ENCODE measurements around the gene LRRC72.

LRRC72 gene

GRCh38 chr7:16564023-16564380, 37.4 kb downstream of the LRRC72 start:
- no peak for TF ChIP-seq CTCF (IDR thresholded peaks at IDR 0.05; ENCODE audit: extremely low read depth, insufficient read depth, missing control alignments)
- no peak for DNase-seq (ENCODE audit: low spot score)
- in situ Hi-C loops (cut with MboI; ENCODE audit: low pct_unique_long_range_greater_than_20kb, low sequenced_read_pairs, unreplicated experiment), result loop anchor here (25.0 kb wide), 1 partner anchor 477 kb away; no protein-coding TSS in a partner anchor

GRCh38 chr7:16564909-16565426, 38.3 kb downstream of the LRRC72 start:
- TF ChIP-seq CTCF (IDR thresholded peaks at IDR 0.05; ENCODE audit: extremely low read depth, insufficient read depth, missing control alignments), result peak; percentile 67
- peak; percentile 53 for DNase-seq (ENCODE audit: low spot score)
- in situ Hi-C loops (cut with MboI; ENCODE audit: low pct_unique_long_range_greater_than_20kb, low sequenced_read_pairs, unreplicated experiment), result loop anchor here (25.0 kb wide), 1 partner anchor 478 kb away; no protein-coding TSS in a partner anchor

- no peak for DNase-seq (ENCODE audit: low spot score)
- no peak for TF ChIP-seq CTCF (IDR thresholded peaks at IDR 0.05; ENCODE audit: extremely low read depth, insufficient read depth, missing control alignments)
- in situ Hi-C loops (cut with MboI; ENCODE audit: low pct_unique_long_range_greater_than_20kb, low sequenced_read_pairs, unreplicated experiment), result loop anchor here (25.0 kb wide), 1 partner anchor 485 kb away; no protein-coding TSS in a partner anchor
Measured at GRCh38 chr7:16571941-16572340, 45.3 kb downstream of the LRRC72 start.

- TF ChIP-seq CTCF (IDR thresholded peaks at IDR 0.05; ENCODE audit: extremely low read depth, insufficient read depth, missing control alignments), result no peak
- in situ Hi-C loops (cut with MboI; ENCODE audit: low pct_unique_long_range_greater_than_20kb, low sequenced_read_pairs, unreplicated experiment), result no loop called here
- DNase-seq (ENCODE audit: low spot score), result no peak
Measured at GRCh38 chr7:16579216-16579615, 52.6 kb downstream of the LRRC72 start.

- in situ Hi-C loops (cut with MboI; ENCODE audit: low pct_unique_long_range_greater_than_20kb, low sequenced_read_pairs, unreplicated experiment), result no loop called here
- no peak for DNase-seq (ENCODE audit: low spot score)
- TF ChIP-seq CTCF (IDR thresholded peaks at IDR 0.05; ENCODE audit: extremely low read depth, insufficient read depth, missing control alignments), result no peak
Measured at GRCh38 chr7:16581286-16581685, 54.7 kb downstream of the LRRC72 start.

GRCh38 chr7:16583834-16584233, 57.2 kb downstream of the LRRC72 start:
- DNase-seq (ENCODE audit: low spot score), result no peak
- in situ Hi-C loops (cut with MboI; ENCODE audit: low pct_unique_long_range_greater_than_20kb, low sequenced_read_pairs, unreplicated experiment), result no loop called here
- no peak for TF ChIP-seq CTCF (IDR thresholded peaks at IDR 0.05; ENCODE audit: extremely low read depth, insufficient read depth, missing control alignments)
